ENCODE results near the gene CASQ1. TPM values are rescaled to one million over a fixed set of nuclear protein-coding genes. Genes with fewer than 3 reads are reported as not detected.

Gene CASQ1
- total RNA-seq, 1 experiment from 2014 or later, result 0.46 TPM

DNA sequence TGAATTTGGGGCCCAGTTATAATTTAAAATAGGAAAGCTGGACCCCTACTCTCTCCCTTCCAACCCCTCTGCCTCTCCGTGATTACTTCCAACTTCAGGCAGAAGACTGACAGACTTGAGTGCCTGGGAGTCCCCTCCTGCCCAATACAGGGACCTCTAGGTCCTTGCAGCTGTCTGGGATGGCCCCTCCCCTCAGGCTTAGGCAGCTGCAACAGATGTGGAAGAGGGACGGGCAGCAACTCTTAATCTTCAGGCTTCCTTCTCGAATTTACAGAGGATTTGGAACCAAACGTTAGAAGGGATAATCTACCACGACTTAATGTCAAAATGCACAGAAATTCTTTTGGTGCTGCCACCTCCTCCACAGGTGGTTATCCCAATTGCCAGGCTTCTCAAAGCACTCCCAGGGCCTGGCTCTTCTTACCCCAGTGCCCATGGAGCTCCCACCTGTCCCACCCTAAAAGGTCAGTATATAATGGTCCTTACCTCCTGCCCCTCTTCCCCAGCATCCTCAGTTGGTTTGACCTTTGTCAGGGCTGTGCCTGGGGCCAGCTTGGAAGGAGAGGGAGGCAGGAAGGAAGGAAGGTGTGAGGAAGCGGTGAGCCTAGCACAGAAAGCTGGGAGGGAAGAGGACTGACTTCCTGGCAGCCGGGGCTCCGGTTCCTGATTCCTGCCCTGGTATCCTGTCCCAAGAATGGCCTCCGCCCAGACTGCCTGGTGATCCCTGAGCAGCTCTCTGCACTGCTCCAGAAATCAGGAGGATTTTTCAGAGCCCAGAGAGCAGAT, 17.6 kb downstream of the CASQ1 start (continued):
- TF ChIP-seq PREB (CRISPR knock-in tag; IDR thresholded peaks at IDR 0.05; ENCODE audit: borderline replicate concordance), result no peak
- no peak for TF ChIP-seq ZNF671 (CRISPR knock-in tag; IDR thresholded peaks at IDR 0.05)

GRCh38 chr1:160208557-160209320, 18.4 kb downstream of the CASQ1 start:
- Mint-ChIP-seq H3K27ac (peak overlapping the region; percentile 42; the same call in 1 of the 2 replicates), H3K4me1 (peaks cover 64% of the 10 kb centered on the region), H3K9me3 (no peaks in the 10 kb centered on the region), H3K27me3 (ENCODE audit: low read depth) (no peaks in the 10 kb centered on the region; the same call in 1 of the 2 replicates), H3K36me3 (peaks cover 33% of the 10 kb centered on the region), H3K4me3 (no peak overlapping the region)
- CTCF ChIA-PET, result interaction anchor here (0.9 to 8.9 kb wide), 12 partner anchors 11 to 123 kb away, joined by 3 to 85 read pairs (median 6); no protein-coding TSS in a partner anchor
- no peak for DNase-seq (ENCODE audit: low spot score)
- ATAC-seq, result no peak
- POLR2A ChIA-PET, result interaction anchor here (0.8 to 1.0 kb wide), 2 partner anchors 13 to 40 kb away, joined by 3 to 4 read pairs; no protein-coding TSS in a partner anchor
- TF ChIP-seq ZNF512 (CRISPR knock-in tag; IDR thresholded peaks at IDR 0.05; ENCODE audit: borderline replicate concordance) (no peak), IRF2 (CRISPR knock-in tag; IDR thresholded peaks at IDR 0.05; ENCODE audit: borderline replicate concordance, low read depth) (no peak)

GRCh38 chr1:160209321-160210046, 19.1 kb downstream of the CASQ1 start:
- Mint-ChIP-seq H3K27me3 (ENCODE audit: low read depth) (no peaks in the 10 kb centered on the region), H3K4me3 (no peak overlapping the region), H3K4me1 (peaks cover 57% of the 10 kb centered on the region), H3K36me3 (peaks cover 36% of the 10 kb centered on the region), H3K27ac (no peak overlapping the region), H3K9me3 (no peaks in the 10 kb centered on the region)
- no peak for DNase-seq (ENCODE audit: low spot score)
- ChIA-PET CTCF (interaction anchor here (0.9 to 8.9 kb wide), 9 partner anchors 10 to 124 kb away, joined by 3 to 85 read pairs (median 8); no protein-coding TSS in a partner anchor), POLR2A (interaction anchor here (1.0 kb wide), 1 partner anchor 14 kb away, joined by 3 read pairs; no protein-coding TSS in a partner anchor)
- peak; percentile 3; the same call in 1 of the 2 replicates for ATAC-seq
- TF ChIP-seq TEAD1 (CRISPR knock-in tag; IDR thresholded peaks at IDR 0.05), result no peak
- TF ChIP-seq, protein P1, sequence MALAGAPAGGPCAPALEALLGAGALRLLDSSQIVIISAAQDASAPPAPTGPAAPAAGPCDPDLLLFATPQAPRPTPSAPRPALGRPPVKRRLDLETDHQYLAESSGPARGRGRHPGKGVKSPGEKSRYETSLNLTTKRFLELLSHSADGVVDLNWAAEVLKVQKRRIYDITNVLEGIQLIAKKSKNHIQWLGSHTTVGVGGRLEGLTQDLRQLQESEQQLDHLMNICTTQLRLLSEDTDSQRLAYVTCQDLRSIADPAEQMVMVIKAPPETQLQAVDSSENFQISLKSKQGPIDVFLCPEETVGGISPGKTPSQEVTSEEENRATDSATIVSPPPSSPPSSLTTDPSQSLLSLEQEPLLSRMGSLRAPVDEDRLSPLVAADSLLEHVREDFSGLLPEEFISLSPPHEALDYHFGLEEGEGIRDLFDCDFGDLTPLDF (CRISPR knock-in tag; IDR thresholded peaks at IDR 0.05), result no peak
- TF ChIP-seq MXD4 (CRISPR knock-in tag; IDR thresholded peaks at IDR 0.05; ENCODE audit: borderline replicate concordance), result no peak
- TF ChIP-seq CREM (CRISPR knock-in tag; IDR thresholded peaks at IDR 0.05), result no peak
- no peak for TF ChIP-seq ZNF138 (CRISPR knock-in tag; conservative IDR thresholded peaks at IDR 0.05)
- no peak for TF ChIP-seq AFF4 (CRISPR knock-in tag; IDR thresholded peaks at IDR 0.05; ENCODE audit: borderline replicate concordance)
- TF ChIP-seq ZNF532 (CRISPR knock-in tag; IDR thresholded peaks at IDR 0.05; ENCODE audit: borderline replicate concordance), result no peak
- TF ChIP-seq GRHL2 (CRISPR knock-in tag; IDR thresholded peaks at IDR 0.05; ENCODE audit: insufficient replicate concordance, severe bottlenecking), result no peak
- TF ChIP-seq, protein P2, sequence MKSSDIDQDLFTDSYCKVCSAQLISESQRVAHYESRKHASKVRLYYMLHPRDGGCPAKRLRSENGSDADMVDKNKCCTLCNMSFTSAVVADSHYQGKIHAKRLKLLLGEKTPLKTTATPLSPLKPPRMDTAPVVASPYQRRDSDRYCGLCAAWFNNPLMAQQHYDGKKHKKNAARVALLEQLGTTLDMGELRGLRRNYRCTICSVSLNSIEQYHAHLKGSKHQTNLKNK (CRISPR knock-in tag; IDR thresholded peaks at IDR 0.05), result no peak

Measured in WTC11 (cell line).